ENCODE measurements around the gene CPNE1. TPM values are rescaled to one million over a fixed set of nuclear protein-coding genes. Genes with fewer than 3 reads are reported as not detected.
"Not testable (repeated sequence)": the region's sequence is repeated elsewhere in the genome, so short reads cannot be mapped to it uniquely, and the experiment has no call there.

CPNE1 gene
- 87.9 TPM for total RNA-seq
- polyA plus RNA-seq = 161 TPM

GRCh38 chr20:35664466-35665206, at the start of gene CPNE1, which contains the start of gene RBM12:
Gene CPNE1, minus strand, starts transcription at chr20:35664900. Its CDS starts 31,977 bp downstream, at chr20:35632923.
Gene RBM12, minus strand, starts transcription at chr20:35664900. Its CDS starts 9,578 bp downstream, at chr20:35655322.
- H3K4me3 ChIP-seq (ENCODE audit: low read depth, low read length) = peak within 1 kb of the TSS; percentile 83
- H3K27ac ChIP-seq (ENCODE audit: low read depth) = peak within 1 kb of the TSS; percentile 95
- DNase-seq (ENCODE audit: extremely low spot score) = peak; percentile 82
- peaks cover 3% of the 10 kb centered on the region for H3K4me1 ChIP-seq (ENCODE audit: insufficient read depth)
- H3K36me3 ChIP-seq (ENCODE audit: insufficient read depth) = no peaks in the 10 kb centered on the region
- WGBS = under 1% methylated on average over 61 of the region's 61 CpGs

- WGBS = 73% methylated on average over 4 of the region's 4 CpGs
- H3K27ac ChIP-seq (ENCODE audit: low read depth) = no peak overlapping the region
- no peaks in the 10 kb centered on the region for H3K4me1 ChIP-seq (ENCODE audit: insufficient read depth)
- peaks cover 8% of the 10 kb centered on the region for H3K36me3 ChIP-seq (ENCODE audit: insufficient read depth)
- no peak for DNase-seq (ENCODE audit: extremely low spot score)
- H3K4me3 ChIP-seq (ENCODE audit: low read depth, low read length) = no peak overlapping the region
Observed at GRCh38 chr20:35714127-35714526, 49.4 kb upstream of the CPNE1 start.

GRCh38 chr20:35713120-35713519, 48.4 kb upstream of the CPNE1 start:
- not testable (repeated sequence) for H3K36me3 ChIP-seq (ENCODE audit: insufficient read depth); H3K4me1 ChIP-seq (ENCODE audit: insufficient read depth); H3K27ac ChIP-seq (ENCODE audit: low read depth); DNase-seq (ENCODE audit: extremely low spot score); H3K4me3 ChIP-seq (ENCODE audit: low read depth, low read length)
- WGBS = 88% methylated on average over 9 of the region's 9 CpGs

GRCh38 chr20:35711588-35712209, 47.0 kb upstream of the CPNE1 start:
- 79% methylated on average over 6 of the region's 6 CpGs for WGBS
- Histone ChIP-seq H3K36me3 (ENCODE audit: insufficient read depth) (peaks cover 8% of the 10 kb centered on the region), H3K4me3 (ENCODE audit: low read depth, low read length) (no peak overlapping the region), H3K4me1 (ENCODE audit: insufficient read depth) (no peaks in the 10 kb centered on the region), H3K27ac (ENCODE audit: low read depth) (no peak overlapping the region)
- no peak for DNase-seq (ENCODE audit: extremely low spot score)

- Histone ChIP-seq H3K4me3 (ENCODE audit: low read depth, low read length) (no peak overlapping the region), H3K4me1 (ENCODE audit: insufficient read depth) (no peaks in the 10 kb centered on the region), H3K36me3 (ENCODE audit: insufficient read depth) (peaks cover 8% of the 10 kb centered on the region), H3K27ac (ENCODE audit: low read depth) (no peak overlapping the region)
- WGBS = 64% methylated on average over 6 of the region's 6 CpGs
- DNase-seq (ENCODE audit: extremely low spot score) = no peak
Observed at GRCh38 chr20:35710884-35711587, 46.3 kb upstream of the CPNE1 start.

GRCh38 chr20:35710039-35710438, 45.3 kb upstream of the CPNE1 start:
- no peak for DNase-seq (ENCODE audit: extremely low spot score)
- H3K4me3 ChIP-seq (ENCODE audit: low read depth, low read length) = no peak overlapping the region
- H3K36me3 ChIP-seq (ENCODE audit: insufficient read depth) = peaks cover 6% of the 10 kb centered on the region
- H3K4me1 ChIP-seq (ENCODE audit: insufficient read depth) = no peaks in the 10 kb centered on the region
- H3K27ac ChIP-seq (ENCODE audit: low read depth) = no peak overlapping the region

GRCh38 chr20:35709259-35709658, 44.6 kb upstream of the CPNE1 start:
- H3K27ac ChIP-seq (ENCODE audit: low read depth) = no peak overlapping the region
- no peak for DNase-seq (ENCODE audit: extremely low spot score)
- peaks cover 9% of the 10 kb centered on the region for H3K36me3 ChIP-seq (ENCODE audit: insufficient read depth)
- H3K4me1 ChIP-seq (ENCODE audit: insufficient read depth) = no peaks in the 10 kb centered on the region
- H3K4me3 ChIP-seq (ENCODE audit: low read depth, low read length) = no peak overlapping the region
- 82% methylated on average over 1 of the region's 1 CpG for WGBS

- Histone ChIP-seq H3K4me1 (ENCODE audit: insufficient read depth) (no peaks in the 10 kb centered on the region), H3K4me3 (ENCODE audit: low read depth, low read length) (no peak overlapping the region), H3K36me3 (ENCODE audit: insufficient read depth) (peaks cover 9% of the 10 kb centered on the region), H3K27ac (ENCODE audit: low read depth) (no peak overlapping the region)
- no peak for DNase-seq (ENCODE audit: extremely low spot score)
- WGBS = 49% methylated on average over 1 of the region's 1 CpG
Observed at GRCh38 chr20:35708502-35708901, 43.8 kb upstream of the CPNE1 start.

GRCh38 chr20:35706591-35707529, 42.2 kb upstream of the CPNE1 start:
- 91% methylated on average over 17 of the region's 17 CpGs for WGBS
- H3K4me1 ChIP-seq (ENCODE audit: insufficient read depth); H3K27ac ChIP-seq (ENCODE audit: low read depth); H3K36me3 ChIP-seq (ENCODE audit: insufficient read depth); H3K4me3 ChIP-seq (ENCODE audit: low read depth, low read length); DNase-seq (ENCODE audit: extremely low spot score): not testable (repeated sequence)

- DNase-seq (ENCODE audit: extremely low spot score); H3K27ac ChIP-seq (ENCODE audit: low read depth); H3K36me3 ChIP-seq (ENCODE audit: insufficient read depth); H3K4me1 ChIP-seq (ENCODE audit: insufficient read depth); H3K4me3 ChIP-seq (ENCODE audit: low read depth, low read length): not testable (repeated sequence)
- 85% methylated on average over 11 of the region's 11 CpGs for WGBS
Observed at GRCh38 chr20:35705894-35706293, 41.2 kb upstream of the CPNE1 start.

GRCh38 chr20:35704514-35705261, 40.0 kb upstream of the CPNE1 start:
- Histone ChIP-seq H3K4me1 (ENCODE audit: insufficient read depth) (no peaks in the 10 kb centered on the region), H3K36me3 (ENCODE audit: insufficient read depth) (peaks cover 9% of the 10 kb centered on the region), H3K4me3 (ENCODE audit: low read depth, low read length) (no peak overlapping the region), H3K27ac (ENCODE audit: low read depth) (no peak overlapping the region)
- DNase-seq (ENCODE audit: extremely low spot score) = no peak
- 85% methylated on average over 5 of the region's 5 CpGs for WGBS

GRCh38 chr20:35702824-35703695, 38.4 kb upstream of the CPNE1 start:
- Histone ChIP-seq H3K27ac (ENCODE audit: low read depth) (no peak overlapping the region), H3K4me3 (ENCODE audit: low read depth, low read length) (no peak overlapping the region), H3K36me3 (ENCODE audit: insufficient read depth) (peaks cover 5% of the 10 kb centered on the region), H3K4me1 (ENCODE audit: insufficient read depth) (no peaks in the 10 kb centered on the region)
- 55% methylated on average over 4 of the region's 4 CpGs for WGBS
- no peak for DNase-seq (ENCODE audit: extremely low spot score)

Measured in urinary bladder (tissue), 4 donors.